Measurements from ENCODE around the gene SORCS2.

GRCh38 chr4:7388627-7389026 is 196.3 kb downstream of the SORCS2 start:
- TF ChIP-seq CTCF (IDR thresholded peaks at IDR 0.05; ENCODE audit: poor library complexity, severe bottlenecking) (no peak), EZH2 (IDR thresholded peaks at IDR 0.05; ENCODE audit: borderline replicate concordance, insufficient read depth, low read length, poor library complexity, severe bottlenecking) (no peak), POLR2AphosphoS5 (IDR thresholded peaks at IDR 0.05) (no peak), RAD21 (conservative IDR thresholded peaks at IDR 0.05) (no peak), EP300 (conservative IDR thresholded peaks at IDR 0.05; ENCODE audit: poor library complexity, severe bottlenecking) (no peak)

All from neural cell (in vitro differentiated cells).